NCI-H2227 (cell line): ENCODE results near the gene NFATC2.
"Not testable (repeated sequence)": the region's sequence is repeated elsewhere in the genome, so short reads cannot be mapped to it uniquely, and the experiment has no call there.

Experiments
- DNase-seq: peaks from one replicate; lab custom pipeline; 2025; ENCODE audit not compliant: unreplicated experiment; lab: John Stamatoyannopoulos, UW

NFATC2 gene

DNA sequence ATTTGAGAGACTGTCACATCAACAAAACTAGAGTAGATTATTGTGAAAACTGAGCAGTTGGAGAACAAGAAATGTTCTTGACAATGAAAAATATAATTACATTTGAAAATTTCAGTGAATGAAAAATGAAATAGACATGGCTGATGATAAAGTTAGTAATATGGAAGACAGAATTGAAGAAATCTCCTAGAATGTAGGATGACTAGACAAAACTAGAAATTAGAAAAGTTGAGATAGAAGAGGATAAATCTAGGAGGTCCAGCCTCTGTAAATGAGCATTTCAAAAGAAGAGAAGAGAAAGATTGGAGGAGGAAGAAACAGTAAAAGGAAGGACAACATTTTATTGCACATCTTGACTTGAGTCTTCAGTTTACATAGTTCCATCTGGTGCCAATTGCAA is 178.7 kb downstream of the NFATC2 start:
- no peak for DNase-seq

DNA sequence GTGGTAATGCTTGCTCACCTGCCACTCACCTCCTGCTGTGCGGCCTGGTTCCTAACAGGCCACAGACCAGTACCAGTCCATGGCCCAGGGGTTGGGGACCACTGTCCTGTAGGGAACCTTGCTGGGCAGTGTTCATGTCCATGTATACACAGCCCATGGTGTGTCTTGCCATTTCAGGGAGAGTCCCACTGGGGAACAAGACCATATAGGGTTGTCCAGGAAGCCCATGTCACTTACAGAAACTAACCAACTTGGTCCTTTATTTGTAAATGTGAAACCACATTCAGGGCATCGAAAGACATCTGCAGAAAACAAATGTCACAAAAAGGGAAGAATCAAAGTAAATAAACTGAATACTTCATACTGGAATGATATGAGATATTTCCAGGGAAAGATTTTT is 179.1 kb downstream of the NFATC2 start:
- DNase-seq: no peak

DNA sequence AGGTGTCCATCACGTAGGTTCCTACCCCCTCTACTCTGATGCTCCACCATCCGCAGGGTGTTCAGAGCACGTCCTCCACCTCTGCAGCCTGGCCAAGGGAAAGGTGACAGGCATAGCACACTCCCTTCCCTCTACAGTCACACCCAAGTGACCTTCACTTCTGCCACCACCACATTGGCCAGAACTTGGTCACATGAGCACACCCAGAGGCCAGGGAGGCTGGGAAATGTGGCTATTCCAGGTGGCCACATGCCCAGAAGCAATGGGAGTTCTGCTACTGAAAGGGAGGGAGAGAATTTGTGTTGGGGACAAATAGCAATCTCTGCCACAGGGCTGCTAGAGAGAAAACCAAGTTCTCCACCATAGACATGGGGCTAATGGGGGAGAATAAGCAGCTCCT is 180.3 kb downstream of the NFATC2 start:
- DNase-seq: no peak

DNA sequence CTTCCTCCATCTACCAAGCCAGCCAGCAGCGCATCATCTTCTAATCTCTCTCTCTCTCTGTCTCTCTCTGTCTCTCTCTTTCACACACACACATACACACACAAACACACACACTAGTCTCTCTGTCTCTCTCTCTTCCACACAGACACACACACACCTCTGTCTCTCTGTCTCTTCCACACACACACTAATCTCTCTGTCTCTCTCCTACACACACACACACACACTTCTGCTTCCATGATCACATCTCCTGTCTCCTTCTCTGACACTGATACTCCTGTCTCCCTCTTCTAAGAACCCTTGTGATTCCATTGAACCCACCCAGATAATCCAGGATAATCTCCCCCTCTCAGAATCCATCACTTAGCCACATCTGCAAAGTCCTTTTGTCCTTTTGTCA is 181.3 kb downstream of the NFATC2 start:
- no peak for DNase-seq

DNA sequence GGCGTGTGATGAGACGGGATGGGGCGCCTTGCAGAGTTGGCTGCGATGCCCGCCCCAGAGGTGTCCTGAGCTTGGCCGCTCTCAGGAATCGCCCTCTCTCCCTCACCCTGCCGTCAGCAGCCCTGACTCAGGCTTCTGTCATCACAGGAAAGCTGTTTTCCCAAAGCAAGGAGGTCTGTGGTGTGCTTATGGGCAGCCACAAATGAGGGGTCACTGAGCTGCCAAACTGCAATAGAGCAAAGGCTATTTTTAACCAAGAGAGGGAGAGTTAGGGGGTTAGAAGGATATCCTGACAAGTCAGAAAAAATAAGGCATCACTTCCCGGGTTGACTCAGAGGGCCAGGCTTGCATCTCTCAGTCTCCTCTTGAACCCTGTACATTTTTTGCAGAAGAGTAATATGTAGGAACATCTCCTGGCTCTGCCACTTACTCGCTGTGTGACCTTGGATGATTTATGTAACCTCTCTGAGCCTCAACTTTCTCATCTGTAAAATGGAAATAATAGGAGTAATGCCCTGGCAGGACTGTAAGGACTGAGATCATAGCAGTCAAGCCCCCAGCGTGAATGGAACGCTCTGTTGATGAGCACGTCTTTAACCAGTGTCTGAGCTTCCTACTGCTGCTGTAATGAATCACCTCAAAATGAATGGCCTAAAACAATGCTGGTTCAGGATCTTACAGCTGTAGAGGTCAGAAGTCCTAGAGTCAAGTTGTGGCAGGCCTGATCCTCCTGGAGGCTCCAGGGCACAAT is 181.9 kb downstream of the NFATC2 start:
- no peak for DNase-seq

DNA sequence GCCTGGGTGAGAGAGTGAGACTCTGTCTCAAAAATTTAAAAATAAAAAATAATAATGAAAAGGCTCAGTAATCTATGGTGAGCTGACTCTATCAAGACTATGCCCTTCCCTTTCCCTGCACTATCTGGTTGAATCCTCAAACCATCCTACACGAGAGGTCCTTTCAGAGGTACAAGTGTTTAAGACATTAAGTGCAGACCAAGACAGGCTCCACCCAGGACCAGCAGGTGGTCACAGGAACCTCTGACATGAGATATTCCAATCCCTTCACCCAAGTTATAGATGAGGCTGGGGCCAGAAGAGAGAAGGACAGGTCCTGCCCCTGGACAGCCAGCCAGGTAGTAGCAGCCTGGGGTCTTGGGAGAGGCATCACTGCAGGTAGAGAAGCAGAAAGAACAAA is 182.6 kb downstream of the NFATC2 start:
- no peak for DNase-seq

DNA sequence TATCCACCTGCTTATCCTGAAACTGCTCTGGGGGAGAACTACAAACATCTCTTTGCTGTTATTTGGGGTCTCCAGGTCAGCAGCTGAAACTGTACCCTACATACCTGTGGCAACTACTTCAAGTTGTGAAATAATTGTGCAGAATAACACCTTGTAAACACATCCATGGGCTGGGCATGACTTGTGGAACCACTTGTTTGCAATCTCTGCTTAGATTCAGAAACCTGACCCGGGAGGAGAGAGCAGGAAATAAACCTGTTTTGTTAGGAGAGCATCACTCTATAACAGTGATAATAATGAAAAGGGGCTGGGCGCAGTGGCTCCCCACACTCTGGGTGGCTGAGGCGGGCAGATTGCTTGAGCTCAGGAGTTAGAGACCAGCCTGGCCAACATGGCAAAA is 183.1 kb downstream of the NFATC2 start:
- no peak for DNase-seq

DNA sequence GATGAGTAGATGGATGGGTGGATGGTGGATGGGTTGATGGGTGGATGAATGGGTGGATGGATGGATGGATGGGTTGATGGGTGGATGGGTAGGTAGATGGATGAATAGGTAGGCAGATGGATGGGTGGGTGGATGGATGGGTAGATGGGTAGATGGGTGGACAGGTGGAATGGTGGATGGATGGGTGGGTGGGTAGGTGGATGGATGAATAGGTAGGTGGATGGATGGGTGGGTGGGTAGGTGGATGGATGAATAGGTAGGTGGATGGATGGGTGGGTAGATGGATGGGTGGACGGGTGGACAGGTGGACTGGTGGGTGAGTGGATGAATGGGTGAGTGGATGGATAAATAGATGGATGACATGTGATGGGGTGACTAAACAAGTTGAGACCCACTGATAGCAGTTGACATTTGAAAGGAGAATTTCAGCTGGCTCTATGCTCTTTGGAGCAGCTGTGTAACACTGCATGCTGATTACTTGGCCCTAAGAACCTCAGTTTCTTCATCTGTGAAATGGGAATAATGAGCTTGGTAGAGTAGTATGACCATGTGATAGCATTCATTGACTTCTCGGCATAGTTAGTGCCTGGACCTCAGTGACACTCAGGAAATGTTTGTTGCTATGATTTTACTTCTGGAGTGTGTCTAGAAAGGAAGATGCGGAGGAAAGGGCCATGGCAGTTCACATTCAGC is 184.3 kb downstream of the NFATC2 start:
- no peak for DNase-seq

DNA sequence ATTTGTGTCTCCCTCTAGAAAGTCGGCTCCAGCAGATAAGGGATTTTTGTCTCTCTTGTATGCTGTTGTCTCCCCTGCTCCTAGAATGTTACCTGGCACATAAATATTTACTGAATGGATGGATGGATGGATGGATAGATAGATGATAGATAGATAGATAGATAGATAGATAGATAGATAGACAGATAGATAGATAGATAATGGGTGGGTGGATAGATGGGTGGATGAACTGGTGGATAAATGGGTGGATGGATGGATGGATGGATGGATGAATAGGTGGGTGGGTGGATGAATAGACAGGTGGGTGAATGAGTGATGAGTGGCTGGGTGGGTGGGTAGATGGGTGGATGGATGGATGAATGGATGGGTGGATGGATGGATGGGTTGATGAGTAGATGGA is 185.0 kb downstream of the NFATC2 start:
- no peak for DNase-seq

DNA sequence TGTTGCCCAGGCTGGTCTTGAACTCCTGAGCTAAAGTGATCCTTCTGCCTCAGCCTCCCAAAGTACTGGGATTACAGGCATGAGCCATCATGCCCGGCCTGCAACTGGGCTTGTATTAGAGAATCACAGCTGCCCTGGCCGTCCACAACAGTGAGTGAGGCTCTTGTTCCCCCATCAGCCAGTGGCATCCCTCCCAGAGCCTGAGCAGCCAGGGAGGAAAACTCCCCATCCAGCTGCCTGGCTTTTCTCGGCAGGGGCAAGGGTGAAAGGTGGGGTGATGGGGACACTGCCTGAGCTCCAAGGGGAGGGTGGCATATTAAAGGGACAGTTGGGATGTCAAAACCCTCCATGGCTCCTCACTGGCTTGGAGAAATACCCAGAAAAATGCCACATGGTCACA is 185.6 kb downstream of the NFATC2 start:
- no peak for DNase-seq

DNA sequence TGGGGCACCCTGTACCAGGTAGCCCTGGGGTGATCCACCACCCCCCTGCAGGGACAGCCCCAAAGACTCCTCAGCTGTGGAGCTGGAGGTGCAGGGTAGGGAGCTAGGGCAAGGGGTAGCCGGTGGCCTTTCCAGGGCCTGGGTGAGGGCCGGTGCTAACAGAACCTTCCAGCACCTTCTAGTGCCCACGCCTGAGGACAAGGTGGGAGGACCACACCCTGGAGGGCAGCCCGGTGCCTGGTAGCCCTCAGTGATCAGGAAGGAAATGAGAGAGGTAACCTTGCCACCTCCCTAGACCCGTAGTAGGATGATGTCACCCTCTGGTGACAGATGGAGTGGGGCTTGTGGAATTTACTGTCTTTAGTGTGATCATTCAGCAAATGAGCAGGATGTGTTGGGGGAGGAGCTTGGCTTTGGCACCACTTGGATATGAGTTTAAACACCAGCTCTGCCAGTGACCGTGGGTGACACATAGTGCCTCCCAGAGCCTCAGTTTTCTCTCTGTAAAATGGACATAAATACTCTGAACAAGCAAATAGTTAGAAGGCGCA is 187.7 kb downstream of the NFATC2 start:
- no peak for DNase-seq

DNA sequence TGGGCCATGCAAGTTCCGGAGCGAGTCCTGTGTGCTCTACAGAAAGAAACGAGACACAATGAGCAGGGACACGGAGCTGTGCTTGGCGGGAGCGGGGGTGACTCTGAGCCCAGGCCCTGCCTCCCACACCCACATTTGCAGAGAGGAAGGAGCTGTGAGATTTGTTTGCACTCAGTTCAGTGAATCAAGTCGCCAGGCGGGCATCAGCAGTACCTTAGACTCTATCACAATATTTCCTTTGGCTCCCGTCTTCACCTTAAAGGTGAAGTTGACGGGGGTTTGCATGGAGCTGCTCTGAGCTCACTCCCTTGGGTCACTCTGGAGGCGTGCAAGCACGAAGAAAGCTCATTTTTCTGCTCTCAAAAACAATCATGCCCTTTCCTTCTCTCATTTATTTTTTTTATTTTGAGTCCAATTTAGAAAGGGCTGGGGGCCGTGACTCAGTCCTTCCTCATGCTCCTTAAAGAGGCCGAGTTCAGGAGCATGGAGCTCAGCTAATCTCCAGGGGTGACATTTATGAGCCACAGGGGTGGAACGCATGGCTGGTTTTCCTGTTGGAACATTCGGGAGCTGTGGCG is 188.2 kb downstream of the NFATC2 start:
- no peak for DNase-seq

DNA sequence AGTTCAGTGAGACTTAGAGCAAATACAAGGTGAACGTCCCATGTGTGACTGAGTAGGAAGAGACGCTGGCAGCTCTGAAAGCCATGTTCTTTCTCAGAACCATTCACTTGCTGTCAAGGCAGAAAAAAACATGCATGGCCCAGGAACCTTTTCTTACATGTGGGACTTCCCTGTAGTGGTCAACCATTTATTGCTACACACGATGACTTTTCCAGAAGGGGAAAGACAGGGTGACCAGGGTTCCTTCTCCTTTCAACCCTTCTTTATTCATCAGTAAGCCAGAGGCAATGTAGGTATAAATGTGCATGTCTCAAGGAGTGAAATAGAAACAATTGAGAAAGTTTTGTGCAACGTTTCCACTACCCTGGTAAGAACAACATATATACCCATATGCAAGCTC is 189.0 kb downstream of the NFATC2 start:
- no peak for DNase-seq

DNA sequence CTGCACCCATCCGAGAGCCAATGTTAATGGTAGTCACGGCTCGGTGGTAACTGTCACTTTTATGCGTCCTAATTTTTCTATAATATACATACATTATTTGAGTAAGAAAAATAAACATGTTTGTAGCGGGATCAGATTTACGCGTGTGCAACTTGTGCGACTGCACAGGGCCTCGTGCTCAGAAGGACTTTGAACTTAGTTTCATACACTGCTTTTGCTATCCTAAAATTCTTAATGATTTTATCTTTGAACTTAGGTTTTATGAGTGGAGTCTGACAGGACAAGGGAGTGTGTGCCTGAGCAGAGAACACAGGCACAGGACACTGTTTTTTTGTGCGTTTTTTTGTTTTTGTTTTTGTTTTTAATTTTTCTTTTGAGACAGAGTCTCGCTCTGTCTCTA is 189.7 kb downstream of the NFATC2 start:
- no peak for DNase-seq

DNA sequence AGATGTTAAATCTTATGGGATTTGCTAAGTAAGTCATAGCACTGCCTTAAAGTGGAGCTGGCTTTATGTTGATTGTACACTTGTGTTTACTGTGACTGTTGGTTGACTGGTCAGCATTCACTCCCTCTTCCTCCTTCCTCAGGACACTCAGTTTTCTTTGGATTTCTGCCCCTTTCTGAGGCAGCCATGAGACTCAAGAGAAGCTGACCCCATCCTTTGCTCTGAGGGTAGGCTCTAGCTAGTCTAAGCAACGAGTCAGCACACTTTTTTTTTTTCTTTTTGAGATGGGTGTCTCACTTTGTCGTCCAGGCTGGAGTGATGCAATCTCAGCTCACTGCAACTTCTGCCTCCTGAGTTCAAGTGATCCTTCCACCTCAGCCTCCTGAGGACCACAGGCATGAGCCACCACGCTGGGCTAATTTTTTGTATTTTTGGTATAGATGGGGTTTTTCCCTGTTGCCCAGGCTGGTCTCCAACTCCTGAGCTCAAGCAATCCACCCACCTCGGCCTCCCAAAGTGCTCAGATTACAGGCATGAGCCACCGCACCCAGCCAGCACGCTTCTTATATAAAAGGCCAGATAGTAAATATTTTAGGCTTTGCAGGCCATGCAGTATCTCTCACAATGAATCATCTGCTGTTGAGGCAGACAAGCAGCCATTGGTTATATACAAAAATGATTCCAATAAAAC is 191.4 kb downstream of the NFATC2 start:
- no peak for DNase-seq

DNA sequence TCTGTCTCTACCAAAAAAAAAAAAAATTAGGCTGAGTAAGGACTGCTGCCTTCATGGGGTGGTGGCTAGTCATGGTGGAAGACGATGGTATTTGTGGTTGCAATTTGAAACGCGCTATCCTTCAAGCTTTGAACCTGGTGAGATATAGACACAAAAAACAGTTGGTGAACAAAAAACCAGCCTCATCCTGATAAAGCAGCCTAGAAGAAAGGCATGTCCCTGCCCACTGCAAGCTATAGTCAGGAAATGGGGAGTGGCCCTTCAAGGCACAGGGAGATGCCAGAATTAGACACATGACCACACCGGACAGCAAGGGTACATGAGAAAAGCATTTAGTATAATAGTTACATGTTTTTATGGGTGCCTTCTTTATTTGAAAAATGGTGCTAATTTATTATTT is 193.6 kb downstream of the NFATC2 start:
- DNase-seq: no peak

DNA sequence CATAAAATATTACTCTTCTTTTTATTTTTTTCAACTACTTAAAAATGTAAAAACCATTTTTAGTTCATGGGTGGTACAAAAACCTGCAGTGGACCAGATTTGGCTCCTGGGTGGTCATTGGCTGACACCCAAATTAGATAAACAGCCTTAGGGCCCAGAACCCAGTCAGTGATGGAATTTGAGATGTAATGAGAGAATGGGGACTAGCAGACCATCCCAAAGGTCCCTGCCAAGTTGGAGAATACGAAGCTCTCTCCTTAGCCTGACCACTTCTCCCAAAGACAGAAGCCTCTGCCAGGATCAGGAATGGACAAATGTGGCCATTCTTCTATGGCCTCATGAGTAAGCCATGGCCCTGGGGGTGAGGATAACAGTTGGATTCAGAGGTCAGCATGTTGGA is 194.7 kb downstream of the NFATC2 start:
- no peak for DNase-seq

DNA sequence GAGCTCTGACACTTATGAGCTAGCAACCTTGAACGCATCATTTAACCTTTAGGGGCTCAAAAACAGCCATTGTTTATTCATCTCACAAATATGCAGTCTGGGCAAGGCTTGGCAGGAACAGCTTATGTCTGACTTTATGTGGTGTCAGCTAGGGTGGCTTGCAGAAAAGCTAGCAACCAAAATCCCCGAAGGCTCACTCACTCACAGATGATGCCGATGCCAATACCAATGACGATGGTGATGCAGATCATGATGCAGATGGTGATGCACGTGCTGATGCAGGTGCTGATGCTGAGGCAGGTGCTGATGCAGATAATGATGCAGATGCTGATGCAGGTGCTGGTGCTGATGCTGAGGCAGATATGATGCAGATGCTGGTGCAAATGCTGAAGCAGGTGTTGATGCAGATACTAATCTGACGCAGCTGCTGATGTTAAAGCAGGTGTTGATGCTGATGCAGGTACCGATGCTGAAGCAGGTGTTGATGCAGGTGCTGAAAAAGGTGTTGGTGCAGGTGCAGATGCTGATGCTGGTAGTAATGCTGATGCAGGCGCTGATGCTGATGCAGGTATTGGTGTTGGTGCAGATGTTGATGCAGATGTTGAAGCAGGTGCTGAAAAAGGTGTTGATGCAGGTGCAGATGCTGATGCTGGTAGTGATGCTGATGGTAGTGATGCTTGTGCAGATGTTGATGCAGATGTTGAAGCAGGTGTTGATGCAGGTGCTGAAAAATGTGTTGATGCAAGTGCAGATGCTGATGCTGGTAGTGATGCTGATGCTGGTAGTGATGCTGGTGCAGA is 195.6 kb downstream of the NFATC2 start:
- no peak for DNase-seq

DNA sequence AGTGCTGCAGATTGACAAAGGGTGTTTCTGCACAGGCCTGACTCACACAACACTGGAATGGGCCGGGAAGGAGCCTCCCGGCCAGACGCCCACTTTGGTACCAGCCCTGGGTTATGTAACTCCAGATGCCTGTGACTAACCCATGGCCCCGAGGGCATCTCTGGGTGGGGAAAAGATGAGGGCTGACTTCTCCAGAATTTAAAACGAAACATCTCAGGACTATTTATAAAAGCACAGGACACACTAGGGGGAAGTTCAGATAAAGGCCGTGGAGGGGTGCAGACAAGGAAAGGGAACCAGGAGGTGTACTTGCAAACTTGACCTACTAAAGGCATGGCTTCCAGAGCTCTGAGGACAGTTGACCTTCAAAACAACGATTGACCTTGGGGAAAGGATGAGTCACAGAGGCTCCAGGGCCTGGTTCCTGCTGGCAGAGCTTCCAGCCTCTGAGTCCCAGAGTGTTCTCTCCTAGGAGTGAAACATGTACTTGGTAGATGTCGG is 196.9 kb downstream of the NFATC2 start:
- no peak for DNase-seq

DNA sequence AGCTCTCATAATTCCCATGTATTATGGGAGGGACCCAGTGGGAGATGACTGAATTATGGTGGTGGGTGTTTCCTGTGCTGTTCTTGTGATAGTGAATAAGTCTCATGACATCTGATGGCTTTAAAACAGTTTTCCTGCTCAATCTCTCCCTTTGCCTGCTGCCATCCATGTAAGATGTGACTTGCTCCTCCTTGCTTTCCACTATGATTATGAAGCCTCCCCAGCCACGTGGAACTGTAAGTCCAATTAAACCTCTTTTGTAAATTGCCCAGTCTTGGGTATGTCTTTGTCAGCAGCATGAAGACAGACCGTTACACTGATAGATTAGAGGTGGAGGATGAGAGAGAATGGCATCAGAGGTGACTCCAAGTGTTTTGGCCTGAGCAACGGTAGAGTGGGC is 198.7 kb downstream of the NFATC2 start:
- not testable (repeated sequence) for DNase-seq
